Tibial artery (tissue), 4 donors: ENCODE data around the gene GTPBP10.

ENCODE experiments used
- DNase-seq, 2 donors: peaks; one replicate each; pipeline ENCODE4 v3.0.0-alpha.2; 2019
- H3K27ac ChIP-seq, 2 donors: fragments of 200-600 bp; sonication (generic) in 1 of 2; 1 replicate in 1 of 2; 2 replicates in 1 of 2; pipeline ENCODE4 v1.5.1; 2018 to 2019; ENCODE audit warnings: mild to moderate bottlenecking in 1 of 2
- H3K27me3 ChIP-seq, 2 donors: fragments of 200-600 bp; sonication (generic) in 1 of 2; one replicate each; pipeline versions ENCODE4 v1.5.1 to v1.6.0; 2016 to 2019
- H3K36me3 ChIP-seq, 3 donors: fragments of 200-600 bp; sonication (generic) in 2 of 3; one replicate each; pipeline ENCODE4 v1.5.1; 2016 to 2019; ENCODE audit warnings: mild to moderate bottlenecking in 2 of 3
- H3K4me1 ChIP-seq, 4 donors: fragments of 200-600 bp; sonication (generic) in 2 of 4; 1 replicate in 3 of 4; 2 replicates in 1 of 4; pipeline ENCODE4 v1.5.1; 2016 to 2019
- H3K4me3 ChIP-seq, 2 donors: fragments of 200-600 bp; sonication (generic) in 1 of 2; 1 replicate in 1 of 2; 2 replicates in 1 of 2; pipeline ENCODE4 v1.5.1; 2018 to 2019; ENCODE audit warnings: mild to moderate bottlenecking in 2 of 2
- H3K9me3 ChIP-seq, 3 donors: fragments of 200-600 bp; sonication (generic) in 1 of 3; one replicate each; pipeline ENCODE4 v1.5.1; 2016 to 2019
- CTCF ChIP-seq, 2 experiments: fragments of 200-600 bp in 1 of 2; fragments of 450-650 bp in 1 of 2; IDR thresholded peaks; one replicate each; pipeline ENCODE4 v1.5.1; 2017 to 2019; ENCODE audit warnings: antibody characterized with exemption in 2 of 2, mild to moderate bottlenecking in 1 of 2, moderate library complexity in 1 of 2
- intact Hi-C: fragments of 100-400 bp; cut with DNase I; formaldehyde crosslinking; loops from one replicate; pipeline ENCODE4 v1.15.0; 2023; ENCODE audit warnings: low total_unique reads

The GTPBP10 gene

DNA sequence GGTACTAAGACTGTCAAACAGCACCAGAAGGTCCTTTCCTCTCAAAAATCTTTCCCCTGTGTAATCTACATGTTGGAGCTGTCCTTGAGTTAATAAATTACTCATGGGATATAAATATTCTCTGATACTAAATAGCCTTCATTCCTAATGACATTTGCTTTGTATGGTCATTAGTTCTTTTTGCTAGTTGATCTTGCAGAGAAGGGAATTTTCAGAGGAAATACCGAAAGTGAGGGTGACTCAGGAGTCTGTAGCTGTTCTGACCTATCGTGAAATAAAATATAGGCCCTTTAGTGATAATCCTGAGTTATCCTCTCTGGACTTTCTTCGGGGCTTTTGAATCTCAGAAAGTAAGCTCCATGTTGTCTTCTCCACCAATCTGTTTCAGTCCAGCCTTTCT, 37.3 kb downstream of the GTPBP10 start:
- TF ChIP-seq CTCF (IDR thresholded peaks at IDR 0.05): no peak
- Histone ChIP-seq H3K4me3 (no peak overlapping the region), H3K27me3 (no peaks in the 10 kb centered on the region), H3K27ac (no peak overlapping the region), H3K36me3 (peaks cover 63 to 66% (median 65%) of the 10 kb centered on the region in 3 donors), H3K9me3 (no peaks in the 10 kb centered on the region), H3K4me1 (no peaks in the 10 kb centered on the region)
- intact Hi-C loops: no loop called here
- no peak for DNase-seq

GRCh38 chr7:90384433-90384832, 37.9 kb downstream of the GTPBP10 start:
- Histone ChIP-seq H3K27me3 (no peaks in the 10 kb centered on the region), H3K9me3 (no peaks in the 10 kb centered on the region)
- intact Hi-C loops: no loop called here

DNA sequence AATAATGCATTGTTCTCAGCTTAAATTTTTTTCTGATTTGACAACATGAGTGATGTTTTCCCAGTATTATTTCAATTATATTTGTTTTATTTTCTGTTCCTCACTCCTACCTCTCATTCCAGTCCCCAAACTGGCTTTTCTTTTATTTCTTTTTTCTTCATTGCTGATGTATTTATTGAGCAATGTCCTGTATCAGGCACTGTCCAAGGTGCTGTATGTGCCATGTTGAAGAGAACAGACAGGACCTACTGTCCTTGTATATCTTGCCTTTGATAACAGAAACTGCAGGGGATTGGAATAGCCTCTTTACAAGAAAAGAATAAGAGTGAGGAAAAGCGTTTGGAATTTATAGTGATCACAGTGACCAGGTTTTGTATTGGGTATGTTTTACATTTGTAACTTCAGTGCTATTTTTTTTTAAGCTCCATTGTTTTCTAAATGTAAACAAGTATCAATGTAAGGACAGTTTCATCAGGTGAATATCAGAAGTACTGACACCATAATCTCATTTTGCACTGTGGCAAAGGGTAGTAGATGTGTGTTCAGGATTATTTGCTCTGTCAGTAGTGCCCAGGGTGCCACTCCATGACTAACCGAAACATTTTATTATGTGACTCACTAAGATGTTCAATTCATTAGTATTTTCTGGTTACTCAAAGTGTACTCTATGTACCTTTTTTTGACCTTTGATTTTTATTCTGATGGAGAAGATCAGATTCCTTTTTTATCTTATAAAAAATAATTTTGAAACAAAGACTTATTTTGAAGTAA, 41.1 kb downstream of the GTPBP10 start:
- DNase-seq: no peak
- H3K27me3 ChIP-seq: no peaks in the 10 kb centered on the region
- intact Hi-C loops: no loop called here
- TF ChIP-seq CTCF (IDR thresholded peaks at IDR 0.05): no peak
- H3K27ac ChIP-seq: no peak overlapping the region
- H3K4me3 ChIP-seq: no peak overlapping the region
- H3K36me3 ChIP-seq: peaks cover 31 to 36% (median 33%) of the 10 kb centered on the region in 3 donors
- no peaks in the 10 kb centered on the region for H3K4me1 ChIP-seq
- H3K9me3 ChIP-seq: no peaks in the 10 kb centered on the region

More at GRCh38 chr7:90384433-90384832, 37.9 kb downstream of the GTPBP10 start:
- H3K4me3 ChIP-seq: no peak overlapping the region
- TF ChIP-seq CTCF (IDR thresholded peaks at IDR 0.05): no peak
- no peaks in the 10 kb centered on the region for H3K4me1 ChIP-seq
- DNase-seq: no peak
- H3K36me3 ChIP-seq: peaks cover 57 to 60% (median 59%) of the 10 kb centered on the region in 3 donors
- no peak overlapping the region for H3K27ac ChIP-seq

- no peak for TF ChIP-seq CTCF (IDR thresholded peaks at IDR 0.05)
- Histone ChIP-seq H3K9me3 (no peaks in the 10 kb centered on the region), H3K36me3 (peaks cover under 1 to 6% (median 4%) of the 10 kb centered on the region in 3 donors), H3K27ac (no peak overlapping the region), H3K4me3 (no peak overlapping the region), H3K4me1 (no peaks in the 10 kb centered on the region), H3K27me3 (no peaks in the 10 kb centered on the region)
- intact Hi-C loops: no loop called here
- no peak for DNase-seq
Measured at GRCh38 chr7:90390926-90391325, 44.4 kb downstream of the GTPBP10 start.

DNA sequence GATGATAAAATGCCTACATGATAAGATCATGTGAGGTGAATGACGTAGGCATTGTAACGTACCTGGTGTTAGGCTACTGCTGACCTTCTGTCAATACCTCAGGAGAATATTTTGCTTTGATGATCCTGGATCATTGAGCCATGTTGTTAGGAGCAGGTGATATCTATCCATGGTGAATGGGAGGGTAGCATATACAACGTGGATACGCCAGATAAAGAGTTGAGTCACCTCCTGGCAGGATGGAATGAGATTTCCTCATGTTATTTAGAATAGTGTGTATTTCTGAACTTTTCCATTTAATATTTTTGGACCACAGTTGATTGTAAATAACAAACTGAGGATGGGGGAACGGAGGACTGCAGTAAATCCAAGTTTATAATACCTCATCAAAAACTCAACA, 45.0 kb downstream of the GTPBP10 start:
- no peaks in the 10 kb centered on the region for H3K4me1 ChIP-seq
- H3K27me3 ChIP-seq: no peaks in the 10 kb centered on the region
- H3K9me3 ChIP-seq: no peaks in the 10 kb centered on the region
- TF ChIP-seq CTCF (IDR thresholded peaks at IDR 0.05): no peak
- no peak overlapping the region for H3K4me3 ChIP-seq
- no peak for DNase-seq
- no peak overlapping the region for H3K27ac ChIP-seq
- intact Hi-C loops: no loop called here
- H3K36me3 ChIP-seq: peaks cover 0 to 4% (median 1%) of the 10 kb centered on the region in 3 donors
